ENCODE data around the gene DERA.

Gene DERA

GRCh38 chr12:16086942-16087341 lies 175.8 kb downstream of the DERA start:
- DNase-seq = no peak

All from NCI-H446 treated with DMSO at 0.1 percent for 48 hours (cell line).